GM12892 (cell line): ENCODE data around the gene CLDN1.

Experiments
- POLR2A ChIP-seq: IDR thresholded peaks from 2 replicates; pipeline ENCODE4 v1.6.1; 2011; ENCODE audit warnings: low read depth, low read length, control low read depth
- POLR2AphosphoS5 ChIP-seq: IDR thresholded peaks from 2 replicates; pipeline ENCODE4 v1.6.1; 2011; ENCODE audit warnings: low read depth, low read length, control low read depth
- TAF1 ChIP-seq: IDR thresholded peaks from 2 replicates; pipeline ENCODE4 v1.6.1; 2011; ENCODE audit warnings: low read depth, mild to moderate bottlenecking, control low read depth, low read length, borderline replicate concordance

DNA sequence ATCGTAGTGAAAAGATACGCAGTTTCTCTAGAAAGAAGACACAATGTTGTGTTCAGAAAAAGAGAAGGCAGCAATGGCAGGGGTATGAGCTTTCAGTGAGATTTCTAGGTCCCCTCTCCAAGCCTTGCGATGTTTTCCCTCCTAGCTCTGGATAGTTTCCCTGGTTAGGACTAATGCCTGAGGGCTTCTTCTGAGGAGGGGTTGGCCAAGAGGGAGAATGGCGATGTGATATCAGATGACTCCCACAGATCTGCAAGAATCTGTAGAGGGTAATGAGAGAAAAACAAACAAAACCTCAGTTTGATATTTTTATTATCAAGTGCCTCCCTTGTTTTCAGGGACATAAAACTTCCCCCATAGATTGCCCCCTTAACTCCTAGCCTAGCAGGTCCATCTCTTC is 4.1 kb upstream of the CLDN1 start:
- TF ChIP-seq POLR2A = no peak
- TF ChIP-seq POLR2AphosphoS5 = no peak
- no peak for TF ChIP-seq TAF1
